LNCaP clone FGC (cell line): ENCODE data around the gene PANX2.

Experiments used
- DNase-seq: peaks from one replicate; pipeline ENCODE4 v3.0.0-alpha.2; 2011; ENCODE audit warnings: low read depth
- H3K4me3 ChIP-seq: 2 replicates; pipeline ENCODE4 v1.5.1; 2011; ENCODE audit warnings: mild to moderate bottlenecking, low read depth, low read length, control low read depth
- CTCF ChIP-seq: IDR thresholded peaks from 2 replicates; pipeline ENCODE4 v1.5.1; 2012; ENCODE audit warnings: mild to moderate bottlenecking; ENCODE audit not compliant: control insufficient read depth, insufficient read depth; ENCODE audit errors: extremely low read depth

Gene PANX2

DNA sequence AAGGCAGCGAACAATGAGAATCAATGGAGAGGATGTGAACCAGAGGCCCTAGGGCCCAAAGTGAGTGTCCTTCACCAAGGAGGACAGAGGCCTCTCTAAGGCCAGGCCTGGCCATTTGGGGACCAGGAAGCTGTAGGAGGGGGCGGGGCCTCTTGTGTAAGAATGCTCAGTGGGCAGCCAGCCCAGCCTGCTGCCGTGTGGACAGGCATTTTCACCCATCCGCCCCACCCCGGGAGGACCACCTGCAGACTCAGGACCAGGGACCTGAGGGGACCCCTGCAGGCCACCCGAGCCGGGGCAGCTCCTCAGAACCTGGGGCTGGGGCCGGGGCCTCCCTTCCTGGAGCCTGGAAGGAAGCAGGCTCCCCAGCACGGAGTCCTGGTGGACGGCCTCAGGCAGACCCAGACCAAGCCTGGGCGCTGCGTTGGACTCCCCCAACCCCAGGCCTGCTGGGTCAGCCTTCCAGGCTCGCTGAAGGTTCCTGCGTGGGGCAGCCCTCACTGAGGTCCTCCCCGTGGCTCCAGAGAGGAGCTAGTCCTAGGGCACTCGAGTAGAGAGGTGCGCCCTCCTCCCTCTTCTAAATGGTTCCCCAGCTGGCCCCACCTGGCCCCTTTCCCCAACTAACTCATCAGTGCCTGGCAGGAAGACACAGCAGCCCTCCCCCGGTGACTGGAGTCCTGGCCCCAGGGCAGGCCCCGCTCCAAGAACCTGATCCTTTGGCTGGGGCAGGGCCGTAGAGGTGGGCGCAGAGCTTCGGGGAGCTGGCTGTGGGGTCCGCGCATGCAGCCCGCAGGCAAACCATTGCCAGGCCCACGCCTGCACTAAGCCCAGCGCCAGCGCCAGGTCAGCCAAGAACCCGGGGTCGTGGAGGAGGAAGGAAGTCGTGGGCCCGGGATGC, 13.7 kb downstream of the PANX2 start:
- DNase-seq, result no peak
- H3K4me3 ChIP-seq, result no peak overlapping the region
- no peak for TF ChIP-seq CTCF

DNA sequence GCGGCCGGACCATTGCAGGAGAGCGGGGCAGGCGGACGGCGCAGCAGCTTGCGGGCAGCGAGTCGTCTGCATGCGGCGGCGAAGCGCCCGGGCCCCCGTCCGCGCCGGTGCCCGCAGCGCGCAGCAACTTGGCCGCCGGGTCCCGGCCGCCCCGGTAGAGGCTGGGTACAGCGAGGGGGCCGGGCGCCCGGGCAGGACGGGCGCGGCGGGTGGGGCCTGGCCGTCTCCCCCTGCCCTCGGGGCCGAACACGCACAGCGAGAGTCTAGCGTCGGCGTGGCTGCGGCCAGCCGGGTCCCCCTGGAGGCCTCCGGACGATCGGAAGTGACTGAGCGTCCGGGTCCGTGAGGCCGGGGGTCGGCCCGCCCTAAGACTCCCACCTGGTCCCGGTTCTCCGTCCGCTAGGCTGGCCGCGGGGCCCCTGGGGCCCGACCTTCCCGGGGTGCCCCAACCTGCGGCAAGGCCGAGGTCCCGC, 14.4 kb downstream of the PANX2 start:
- H3K4me3 ChIP-seq, result peak overlapping the region; percentile 38
- DNase-seq, result no peak
- TF ChIP-seq CTCF, result no peak

DNA sequence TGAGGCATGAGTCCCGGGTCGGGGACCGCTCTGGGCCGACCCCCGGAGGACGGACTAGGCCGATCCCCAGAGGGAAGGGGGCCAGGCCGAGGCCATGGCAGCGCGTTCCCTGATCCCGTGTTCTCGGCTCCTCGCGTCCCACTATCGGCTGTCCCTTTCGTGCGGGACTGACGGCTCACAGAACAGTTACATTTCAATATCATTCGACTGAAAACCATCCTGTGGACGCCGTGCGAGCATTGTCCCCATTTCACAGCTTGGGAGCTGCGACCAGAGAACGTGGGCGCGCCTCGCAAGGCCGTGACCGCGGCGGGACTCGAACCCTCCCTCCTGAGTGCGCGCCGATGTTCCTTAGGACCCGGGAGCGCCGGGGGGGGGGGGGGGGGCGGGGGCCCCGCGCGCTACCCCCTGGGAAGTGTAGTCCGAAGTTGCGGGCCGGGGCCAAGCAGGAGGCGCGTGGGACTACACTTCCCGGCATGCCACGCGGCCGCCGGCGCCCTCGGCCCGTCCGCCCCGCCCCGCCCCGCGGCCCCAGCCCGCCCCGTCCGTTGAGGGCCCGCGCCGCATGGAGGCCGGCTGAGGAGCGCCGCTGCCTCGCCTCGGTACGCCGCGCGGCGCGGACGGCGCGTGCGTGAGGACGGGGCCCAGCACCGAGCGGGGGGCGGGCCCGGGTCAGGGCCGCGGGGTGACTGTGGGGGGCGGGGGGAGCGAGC, 15.0 kb downstream of the PANX2 start, which contains the start of gene TRABD:
TRABD (plus strand) TSS at position 539 of the 713 bp plus-strand sequence. CDS start 7,148 bp downstream, outside the sequence.
- peak within 1 kb of the TSS; percentile 80 for H3K4me3 ChIP-seq
- DNase-seq, result peak; percentile 52
- no peak for TF ChIP-seq CTCF

DNA sequence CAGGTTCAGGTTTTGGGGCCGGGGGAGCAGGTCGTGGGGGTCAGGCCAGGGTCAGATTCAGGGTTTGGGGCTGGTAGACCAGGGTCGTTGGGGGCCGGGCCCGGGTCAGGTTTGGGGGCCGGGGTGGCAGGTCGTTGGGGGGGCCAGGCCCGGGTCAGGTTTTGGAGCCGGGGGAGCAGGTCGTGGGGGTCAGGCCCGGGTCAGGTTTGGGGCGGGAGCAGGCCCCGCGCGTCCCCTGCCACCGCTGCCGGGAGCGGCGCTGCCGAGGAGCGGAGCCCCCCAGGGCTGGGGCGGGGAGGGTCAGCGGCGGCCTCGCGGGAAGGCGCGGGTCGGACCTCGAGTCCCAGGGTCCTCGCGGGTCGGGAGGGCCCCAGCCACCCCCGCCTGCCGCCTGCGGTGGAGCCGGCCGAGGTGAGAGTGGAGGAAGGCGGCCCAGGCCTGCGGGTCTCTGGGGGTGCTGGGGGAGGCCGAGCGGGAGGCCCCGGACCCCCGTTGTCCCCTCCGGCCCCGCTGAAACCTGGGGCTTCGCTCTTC, 15.7 kb downstream of the PANX2 start:
- peak overlapping the region; percentile 80 for H3K4me3 ChIP-seq
- TF ChIP-seq CTCF, result no peak
- no peak for DNase-seq

- no peak for DNase-seq
- H3K4me3 ChIP-seq, result peak overlapping the region; percentile 80
- no peak for TF ChIP-seq CTCF
Observed at GRCh38 chr22:50186761-50187523, 16.4 kb downstream of the PANX2 start.

GRCh38 chr22:50188356-50188755, 17.8 kb downstream of the PANX2 start:
- no peak for TF ChIP-seq CTCF
- no peak for DNase-seq
- H3K4me3 ChIP-seq, result no peak overlapping the region
